Measurements from ENCODE around the gene ZMYM2. TPM values are rescaled to one million over a fixed set of nuclear protein-coding genes. Genes with fewer than 3 reads are reported as not detected.

Gene ZMYM2
- polyA plus RNA-seq, 2 of the 4 experiments (the other 2 are of a cell fraction), result 21.7 to 56.7 TPM

GRCh38 chr13:20002787-20003186 is 44.3 kb downstream of the ZMYM2 start (continued):
- no peak for TF ChIP-seq HMGXB4 (CRISPR knock-in tag; IDR thresholded peaks at IDR 0.05; ENCODE audit: borderline replicate concordance)
- no peak for TF ChIP-seq SREBF2 (IDR thresholded peaks at IDR 0.05)
- no peak for TF ChIP-seq TFCP2L1 (CRISPR knock-in tag; IDR thresholded peaks at IDR 0.05)
- TF ChIP-seq CEBPB (IDR thresholded peaks at IDR 0.05), result no peak
- TF ChIP-seq RNF2 (IDR thresholded peaks at IDR 0.05; ENCODE audit: borderline replicate concordance, low read depth), result no peak
- TF ChIP-seq JUN (IDR thresholded peaks at IDR 0.05), result no peak
- TF ChIP-seq FOXS1 (CRISPR knock-in tag; IDR thresholded peaks at IDR 0.05), result no peak
- no peak for TF ChIP-seq POLR2A (IDR thresholded peaks at IDR 0.05; ENCODE audit: low read length)

GRCh38 chr13:20006206-20006605 is 47.7 kb downstream of the ZMYM2 start:
- ATAC-seq (no peak), DNase-seq (ENCODE audit: low read depth in 1 of 2, low spot score in 1 of 2) (no peak), FAIRE-seq (no peak)
- CTCF ChIA-PET, result no interaction called here
- H3K4me3 ChIP-seq, result no peak overlapping the region
- H3K9me3 ChIP-seq, result no peaks in the 10 kb centered on the region
- H3K4me2 ChIP-seq, result no peak overlapping the region
- POLR2A ChIA-PET, result no interaction called here
- TF ChIP-seq CTCF (IDR thresholded peaks at IDR 0.05), result no peak
- TF ChIP-seq EHF (CRISPR knock-in tag; IDR thresholded peaks at IDR 0.05), result no peak
- TF ChIP-seq ZSCAN20 (CRISPR knock-in tag; IDR thresholded peaks at IDR 0.05), result no peak
- TF ChIP-seq HDAC2 (IDR thresholded peaks at IDR 0.05), result no peak
- TF ChIP-seq FOSL2 (IDR thresholded peaks at IDR 0.05), result no peak
- TF ChIP-seq FOSL2 (CRISPR knock-in tag; IDR thresholded peaks at IDR 0.05), result no peak
- no peak for TF ChIP-seq RAD21 (conservative IDR thresholded peaks at IDR 0.05 in 1 of 2, IDR thresholded peaks at IDR 0.05 in 1 of 2)
- no peak for TF ChIP-seq PHF8 (IDR thresholded peaks at IDR 0.05; ENCODE audit: borderline replicate concordance, low read depth)
- no peak for TF ChIP-seq CHD2 (IDR thresholded peaks at IDR 0.05; ENCODE audit: low read length, partially characterized antibody)
- TF ChIP-seq CHD4 (IDR thresholded peaks at IDR 0.05; ENCODE audit: borderline replicate concordance), result no peak
- TF ChIP-seq PBX3 (IDR thresholded peaks at IDR 0.05), result no peak
- TF ChIP-seq REST (IDR thresholded peaks at IDR 0.05), result no peak
- peaks cover 4% of the 10 kb centered on the region; the same call in 2 of the 3 replicates for H3K4me1 ChIP-seq
- H3K27ac ChIP-seq, result no peak overlapping the region
- 74% methylated on average over 1 of the region's 1 CpG for whole genome bisulfite sequencing (ENCODE audit: missing lambda C conversion rate)

All from A549 (cell line).